Mesenchymal stem cell (in vitro differentiated cells and primary cell): Measurements from ENCODE around the gene CFAP300.

Source experiments
- DNase-seq: peaks from one replicate; pipeline ENCODE4 v3.0.0-alpha.2; 2013
- H2AFZ ChIP-seq: one replicate; pipeline ENCODE4 v1.6.1; 2013; ENCODE audit warnings: low read depth, mild to moderate bottlenecking, control low read depth, inconsistent platforms, low read length, moderate library complexity
- H2AK5ac ChIP-seq: 2 replicates; pipeline ENCODE4 v1.6.1; 2013; ENCODE audit warnings: low read length, moderate library complexity, mild to moderate bottlenecking, inconsistent platforms; ENCODE audit not compliant: severe bottlenecking
- H2BK120ac ChIP-seq: one replicate; pipeline ENCODE4 v1.6.1; 2013; ENCODE audit warnings: low read depth, mild to moderate bottlenecking, inconsistent platforms, low read length, moderate library complexity
- H2BK12ac ChIP-seq, 2 experiments: one replicate each; pipeline ENCODE4 v1.6.1; 2013; ENCODE audit warnings: inconsistent platforms in 2 of 2, low read length in 2 of 2, mild to moderate bottlenecking in 2 of 2, moderate library complexity in 2 of 2, control low read depth in 1 of 2
- H2BK15ac ChIP-seq: one replicate; pipeline ENCODE4 v1.6.1; 2013; ENCODE audit warnings: mild to moderate bottlenecking, low read depth, inconsistent platforms; ENCODE audit not compliant: poor library complexity, severe bottlenecking
- H2BK5ac ChIP-seq: 2 replicates; pipeline ENCODE4 v1.6.1; 2013; ENCODE audit warnings: low read depth, mild to moderate bottlenecking, low read length, control low read depth, inconsistent platforms; ENCODE audit not compliant: poor library complexity, severe bottlenecking
- H3K14ac ChIP-seq, 2 experiments: one replicate each; pipeline ENCODE4 v1.6.1; 2013; ENCODE audit warnings: inconsistent platforms in 2 of 2, low read length in 2 of 2, control low read depth in 1 of 2, mild to moderate bottlenecking in 1 of 2, moderate library complexity in 1 of 2
- H3K18ac ChIP-seq, 2 experiments: one replicate each; pipeline ENCODE4 v1.6.1; 2013; ENCODE audit warnings: inconsistent platforms in 2 of 2, low read length in 2 of 2, control low read depth in 1 of 2, low read depth in 1 of 2, mild to moderate bottlenecking in 1 of 2
- H3K23ac ChIP-seq, 2 experiments: one replicate each; pipeline ENCODE4 v1.6.1; 2013; ENCODE audit warnings: inconsistent platforms in 2 of 2, low read length in 2 of 2, mild to moderate bottlenecking in 2 of 2, moderate library complexity in 2 of 2, control low read depth in 1 of 2
- H3K27ac ChIP-seq: 2 replicates; pipeline ENCODE4 v1.5.1; 2013; ENCODE audit warnings: mild to moderate bottlenecking, moderate library complexity, low read length, control low read depth, inconsistent platforms; ENCODE audit not compliant: poor library complexity, severe bottlenecking
- H3K27me3 ChIP-seq, 2 experiments: 2 replicates each; pipeline versions ENCODE4 v1.6.1 to v1.7.0; 2013; ENCODE audit warnings: low read length in 2 of 2, mild to moderate bottlenecking in 2 of 2, moderate library complexity in 2 of 2, control low read depth in 1 of 2, inconsistent platforms in 1 of 2; ENCODE audit not compliant: control insufficient read depth in 1 of 2, insufficient read depth in 1 of 2
- H3K36me3 ChIP-seq, 2 experiments: 2 replicates each; pipeline versions ENCODE4 v1.6.1 to v1.7.0; 2013; ENCODE audit warnings: low read length in 2 of 2, control low read depth in 1 of 2, inconsistent platforms in 1 of 2, low read depth in 1 of 2, mild to moderate bottlenecking in 1 of 2; ENCODE audit not compliant: insufficient read depth in 2 of 2, control insufficient read depth in 1 of 2
- H3K4ac ChIP-seq, 2 experiments: one replicate each; pipeline ENCODE4 v1.6.1; 2013; ENCODE audit warnings: inconsistent platforms in 2 of 2, low read length in 2 of 2, mild to moderate bottlenecking in 2 of 2, moderate library complexity in 2 of 2, control low read depth in 1 of 2, low read depth in 1 of 2
- H3K4me1 ChIP-seq: 2 replicates; pipeline ENCODE4 v1.6.1; 2013; ENCODE audit warnings: low read depth, low read length, control low read depth; ENCODE audit not compliant: control insufficient read depth, insufficient read depth
- H3K4me2 ChIP-seq: 2 replicates; pipeline ENCODE4 v1.6.1; 2013; ENCODE audit warnings: low read length, mild to moderate bottlenecking, inconsistent platforms; ENCODE audit not compliant: poor library complexity, severe bottlenecking
- H3K4me3 ChIP-seq, 2 experiments: 2 replicates each; pipeline versions ENCODE4 v1.5.1 to v1.7.0; 2013; ENCODE audit warnings: low read length in 2 of 2, mild to moderate bottlenecking in 2 of 2, control low read depth in 1 of 2, low read depth in 1 of 2; ENCODE audit not compliant: insufficient read depth in 1 of 2
- H3K79me1 ChIP-seq: replicated peaks from 2 replicates; pipeline ENCODE4 v1.6.1; 2013; ENCODE audit warnings: mild to moderate bottlenecking, control low read depth, low read length, inconsistent platforms; ENCODE audit not compliant: poor library complexity, severe bottlenecking
- H3K9ac ChIP-seq: 2 replicates; pipeline ENCODE4 v1.7.0; 2013; ENCODE audit warnings: mild to moderate bottlenecking, low read length, moderate library complexity
- H3K9me3 ChIP-seq: 2 replicates; pipeline ENCODE4 v1.7.0; 2013; ENCODE audit warnings: mild to moderate bottlenecking, low read length; ENCODE audit not compliant: control insufficient read depth
- H4K8ac ChIP-seq: one replicate; pipeline ENCODE4 v1.6.1; 2013; ENCODE audit warnings: inconsistent platforms, mild to moderate bottlenecking, low read length, moderate library complexity
- H4K91ac ChIP-seq: one replicate; pipeline ENCODE4 v1.6.1; 2013; ENCODE audit warnings: mild to moderate bottlenecking, low read length, inconsistent platforms
- WGBS: methylation state at CpG from one replicate; pipeline ENCODE4 v1.1.7; 2013; ENCODE audit warnings: mixed read lengths; 5-methylcytosine and 5-hydroxymethylcytosine counted together

CFAP300 gene

DNA sequence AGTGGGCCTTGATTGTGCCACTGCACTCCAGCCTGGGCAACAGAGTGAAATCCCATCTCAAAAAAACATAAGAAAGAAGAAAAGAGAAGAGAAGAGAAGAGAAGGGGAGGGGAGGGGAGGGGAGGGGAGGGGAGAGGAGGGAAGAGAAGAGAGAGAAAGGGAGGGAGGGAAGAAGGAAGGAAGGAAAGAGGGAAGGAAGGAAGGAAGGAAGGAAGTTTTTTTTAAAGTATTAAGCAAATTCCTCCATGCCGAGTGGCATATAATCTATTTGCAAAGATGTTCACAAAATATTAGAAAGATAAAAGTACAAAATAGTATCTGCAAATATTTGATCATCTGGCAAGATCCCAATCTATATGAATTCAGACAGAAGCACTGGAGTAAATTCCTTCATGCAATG is 10.5 kb upstream of the CFAP300 start:
- Histone ChIP-seq H4K8ac (no peak overlapping the region), H2AK5ac (no peak overlapping the region), H4K91ac (no peak overlapping the region), H3K23ac (no peak overlapping the region), H3K36me3 (no peaks in the 10 kb centered on the region), H2AFZ (no peak overlapping the region), H3K27me3 (no peaks in the 10 kb centered on the region), H2BK12ac (no peak overlapping the region), H3K14ac (no peak overlapping the region), H3K4me1 (no peaks in the 10 kb centered on the region), H2BK15ac (no peak overlapping the region), H3K4me2 (no peak overlapping the region), H2BK5ac (no peak overlapping the region), H3K79me1 (no peaks in the 10 kb centered on the region), H3K9ac (no peak overlapping the region), H3K9me3 (no peaks in the 10 kb centered on the region), H2BK120ac (no peak overlapping the region), H3K18ac (no peak overlapping the region), H3K4ac (no peak overlapping the region), H3K27ac (no peak overlapping the region), H3K4me3 (no peak overlapping the region)
- no CpG with 5 or more reads among the region's 1 CpG for WGBS
- DNase-seq, result no peak

DNA sequence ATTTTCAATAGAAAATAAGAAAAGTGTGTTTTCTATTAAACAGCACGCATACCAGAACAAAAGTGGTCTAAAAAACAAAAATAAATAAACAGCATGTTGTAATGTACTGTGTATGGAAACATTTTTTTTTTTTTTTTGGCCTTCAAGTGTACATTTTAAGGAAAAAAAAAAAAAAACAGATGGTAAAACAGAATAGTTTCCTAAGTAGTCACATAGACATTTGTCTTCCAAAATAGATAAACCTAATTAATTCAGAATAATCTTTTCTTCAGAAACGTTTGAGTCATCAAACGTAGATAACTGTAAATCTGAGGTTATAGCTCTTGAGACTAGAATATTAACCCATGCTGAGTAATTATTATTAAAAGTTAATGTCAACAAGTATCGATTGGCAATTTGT is 396 bp upstream of the CFAP300 start:
- Histone ChIP-seq H2BK12ac (no peak overlapping the region), H3K14ac (no peak overlapping the region), H3K79me1 (peaks cover 2% of the 10 kb centered on the region), H3K4me2 (peak overlapping the region; percentile 95), H3K23ac (no peak overlapping the region), H2AFZ (peak overlapping the region; percentile 66), H4K8ac (peak overlapping the region; percentile 91), H2BK15ac (no peak overlapping the region), H3K4me3 (peak overlapping the region; percentile 65 to 86), H3K9me3 (no peaks in the 10 kb centered on the region), H3K36me3 (no peaks in the 10 kb centered on the region), H3K27me3 (no peaks in the 10 kb centered on the region), H3K27ac (no peak overlapping the region), H2AK5ac (no peak overlapping the region), H2BK120ac (no peak overlapping the region), H3K9ac (peak overlapping the region; percentile 96), H3K4me1 (peaks cover 1% of the 10 kb centered on the region), H3K18ac (peak overlapping the region in 1 of 2 experiments; percentile 90), H3K4ac (no peak overlapping the region), H4K91ac (no peak overlapping the region), H2BK5ac (no peak overlapping the region)
- 56% methylated on average over 1 of the region's 4 CpGs for whole genome bisulfite sequencing
- peak; percentile 67 for DNase-seq

DNA sequence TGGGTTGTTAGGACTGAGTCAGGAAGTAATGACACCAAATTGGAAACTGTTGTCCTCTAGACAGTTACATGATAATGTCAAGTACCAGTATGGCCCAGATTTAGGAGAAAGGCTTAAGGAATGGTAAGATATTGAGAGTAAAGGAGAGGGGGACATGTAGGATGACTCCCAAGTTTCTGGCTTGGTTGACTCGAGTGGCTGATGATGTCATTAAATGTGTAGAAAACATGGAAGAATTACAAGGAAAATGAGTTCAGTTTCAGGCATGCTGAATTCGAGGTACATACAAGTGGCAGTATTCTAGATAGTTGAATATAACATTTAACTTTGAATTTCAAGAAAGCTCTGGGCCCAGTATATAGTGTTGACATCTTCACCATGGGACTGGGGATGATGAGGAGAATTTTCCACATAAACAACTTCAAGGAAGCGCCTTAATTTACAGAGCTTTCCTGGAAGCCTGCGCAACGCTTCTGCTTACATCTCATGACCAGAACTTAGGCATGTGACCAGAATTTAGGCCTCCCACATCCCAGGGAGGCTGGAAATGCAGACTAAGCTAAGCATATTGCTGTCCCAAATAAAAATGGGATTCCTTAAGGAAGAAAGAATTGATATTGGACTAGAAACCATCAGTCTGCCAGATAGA is 3.8 kb downstream of the CFAP300 start:
- H4K8ac ChIP-seq, result no peak overlapping the region
- H3K18ac ChIP-seq, result no peak overlapping the region
- no peaks in the 10 kb centered on the region for H3K27me3 ChIP-seq
- peaks cover 1% of the 10 kb centered on the region for H3K4me1 ChIP-seq
- H2BK5ac ChIP-seq, result no peak overlapping the region
- peaks cover 2% of the 10 kb centered on the region for H3K79me1 ChIP-seq
- H2BK120ac ChIP-seq, result no peak overlapping the region
- no peak overlapping the region for H3K4me3 ChIP-seq
- no peaks in the 10 kb centered on the region for H3K9me3 ChIP-seq
- H3K23ac ChIP-seq, result no peak overlapping the region
- no peaks in the 10 kb centered on the region for H3K36me3 ChIP-seq
- H4K91ac ChIP-seq, result no peak overlapping the region
- no peak overlapping the region for H3K4me2 ChIP-seq
- no peak overlapping the region for H2AK5ac ChIP-seq
- H3K27ac ChIP-seq, result no peak overlapping the region
- H2AFZ ChIP-seq, result no peak overlapping the region
- no peak overlapping the region for H3K9ac ChIP-seq
- DNase-seq, result peak; percentile 73
- H3K4ac ChIP-seq, result no peak overlapping the region
- H2BK15ac ChIP-seq, result no peak overlapping the region
- H3K14ac ChIP-seq, result no peak overlapping the region
- H2BK12ac ChIP-seq, result no peak overlapping the region
- 91% methylated on average over 3 of the region's 5 CpGs for WGBS

DNA sequence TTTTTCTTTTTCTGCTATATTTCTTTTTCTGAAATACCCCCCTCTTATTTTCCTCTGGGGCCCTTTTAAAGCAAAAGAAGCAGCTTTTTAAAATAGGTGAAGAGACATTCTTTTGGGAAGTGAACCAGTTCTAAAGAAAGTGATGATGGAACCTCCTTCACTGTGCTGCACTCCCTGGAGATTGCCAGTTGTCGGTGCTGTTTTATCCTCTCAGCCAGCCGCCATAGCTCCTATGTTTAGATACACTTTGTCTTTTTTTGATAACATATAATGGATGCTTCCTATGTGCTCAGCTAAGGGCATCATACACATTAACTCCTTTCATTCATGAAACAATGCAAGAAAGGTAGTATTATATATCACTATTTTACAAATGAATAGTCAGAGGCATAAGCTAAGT is 14.0 kb downstream of the CFAP300 start:
- WGBS, result no CpG with 5 or more reads among the region's 2 CpGs
- H3K4me1 ChIP-seq, result no peaks in the 10 kb centered on the region
- H2BK120ac ChIP-seq, result no peak overlapping the region
- no peak overlapping the region for H3K23ac ChIP-seq
- H3K14ac ChIP-seq, result no peak overlapping the region
- H3K36me3 ChIP-seq, result peaks cover 0 to 16% of the 10 kb centered on the region in 2 experiments
- no peak overlapping the region for H2BK15ac ChIP-seq
- H4K91ac ChIP-seq, result no peak overlapping the region
- H2AFZ ChIP-seq, result no peak overlapping the region
- H3K27me3 ChIP-seq, result no peaks in the 10 kb centered on the region
- H2BK12ac ChIP-seq, result no peak overlapping the region
- DNase-seq, result peak; percentile 10
- H2BK5ac ChIP-seq, result no peak overlapping the region
- H3K4me3 ChIP-seq, result no peak overlapping the region
- no peak overlapping the region for H2AK5ac ChIP-seq
- no peak overlapping the region for H3K27ac ChIP-seq
- no peaks in the 10 kb centered on the region for H3K9me3 ChIP-seq
- no peak overlapping the region for H3K18ac ChIP-seq
- H3K4me2 ChIP-seq, result no peak overlapping the region
- H3K9ac ChIP-seq, result no peak overlapping the region
- H4K8ac ChIP-seq, result no peak overlapping the region
- H3K79me1 ChIP-seq, result no peaks in the 10 kb centered on the region
- no peak overlapping the region for H3K4ac ChIP-seq
